HG03159 (cell line): ENCODE results near the gene ZNF529.

Source experiments
- ATAC-seq: cut with Tn5 transposase; IDR thresholded peaks from one replicate; pipeline ENCODE4 v1.9.1; 2021; ENCODE audit warnings: mild to moderate bottlenecking, moderate library complexity; ENCODE audit not compliant: unreplicated experiment

The ZNF529 gene

DNA sequence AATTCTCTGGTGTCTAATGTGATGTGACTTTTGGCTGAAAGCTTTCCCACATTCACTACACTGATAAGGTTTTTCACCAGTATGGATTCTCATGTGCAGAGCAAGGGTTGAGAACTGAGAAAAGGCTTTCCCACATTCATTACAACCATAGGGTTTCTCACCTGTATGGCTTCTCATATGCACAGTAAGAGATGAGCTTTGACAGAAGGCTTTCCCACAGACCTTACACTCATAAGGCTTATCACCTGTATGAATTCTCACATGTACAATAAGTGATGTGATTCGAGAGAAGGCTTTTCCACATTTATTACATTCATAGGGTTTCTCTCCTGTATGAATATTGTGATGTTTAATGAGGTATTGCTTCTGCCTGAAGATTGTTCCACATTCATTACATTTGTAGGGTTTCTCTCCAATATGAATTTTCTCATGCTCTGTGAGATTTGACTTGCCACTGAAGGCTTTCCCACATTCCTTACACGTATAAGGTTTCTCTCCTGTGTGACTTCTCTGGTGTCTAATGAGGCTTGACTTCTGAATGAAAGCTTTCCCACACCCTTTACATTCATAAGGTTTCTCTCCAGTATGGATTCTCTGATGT, 59.0 kb downstream of the ZNF529 start:
- ATAC-seq: no peak

DNA sequence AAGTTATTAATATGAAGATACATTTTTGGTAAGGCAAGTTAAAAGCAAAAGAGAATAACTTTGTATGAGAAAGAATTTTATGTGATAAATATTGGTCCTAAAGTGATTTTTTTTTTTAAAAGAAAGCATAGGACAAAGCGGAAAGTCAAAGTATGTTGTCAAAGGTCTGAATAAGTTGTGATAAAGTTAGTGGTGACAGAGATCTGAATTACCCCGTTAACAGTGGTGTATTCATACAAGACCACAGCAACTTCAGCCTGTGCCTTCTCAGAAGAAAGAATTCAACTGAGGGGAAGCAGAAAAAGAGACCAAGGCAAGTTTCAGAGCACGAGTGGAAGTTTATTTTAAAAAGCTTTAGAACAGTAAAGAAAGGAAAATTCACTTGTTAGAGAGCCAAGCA, 64.8 kb downstream of the ZNF529 start:
- no peak for ATAC-seq

DNA sequence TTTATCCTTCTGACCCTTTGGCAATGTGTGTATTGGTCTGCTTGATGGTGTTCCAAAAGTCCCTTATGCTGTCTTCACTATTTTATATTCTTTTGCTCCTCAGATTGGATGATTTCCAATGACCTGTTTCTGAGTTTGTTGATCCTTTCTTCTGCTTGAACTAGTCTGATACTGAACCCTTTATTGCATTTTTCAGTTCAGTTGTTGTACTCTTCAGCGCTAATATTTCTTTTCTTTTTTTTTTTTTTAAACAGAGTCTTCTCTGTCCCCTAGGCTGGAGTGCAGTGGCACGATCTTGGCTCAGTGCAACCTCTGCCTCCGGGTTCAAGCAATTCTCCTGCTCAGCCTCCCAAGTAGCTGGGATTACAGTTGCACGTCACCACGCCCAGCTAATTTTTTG, 71.1 kb downstream of the ZNF529 start:
- no peak for ATAC-seq

DNA sequence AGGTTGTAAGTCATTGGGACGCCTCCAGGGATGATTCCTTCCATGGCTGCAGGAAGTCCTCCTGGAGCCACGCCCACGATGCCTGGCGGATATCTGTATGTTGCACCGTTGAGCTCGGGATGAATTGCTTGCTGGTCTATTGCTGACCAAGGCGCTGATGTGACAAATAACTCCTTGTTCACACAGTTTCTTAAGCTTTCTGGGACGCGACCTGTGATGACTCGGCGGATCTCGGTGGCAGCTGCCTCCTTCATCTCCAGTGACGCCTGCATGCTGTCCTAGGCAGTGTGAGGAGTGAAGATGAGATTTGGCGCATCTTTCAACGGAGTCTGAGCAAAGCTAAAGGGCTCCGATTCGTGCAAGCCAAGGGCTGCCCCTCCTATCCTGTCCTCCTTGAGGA, 76.1 kb downstream of the ZNF529 start:
- ATAC-seq: no peak
